Thoracic aorta (tissue), 2 donors: ENCODE data around the gene MVD. TPM values are rescaled to one million over a fixed set of nuclear protein-coding genes. Genes with fewer than 3 reads are reported as not detected.
A peak's percentile ranks its signal among the peaks of the same experiment; 100 is the strongest.

Source experiments
- ATAC-seq: fragments of 150-250 bp; one replicate; pipeline ENCODE4 v1.8.0; 2017; ENCODE audit warnings: low read depth; ENCODE audit not compliant: insufficient number of reproducible peaks, low FRiP score
- DNase-seq: peaks from one replicate; pipeline ENCODE4 v3.0.0-alpha.2; 2020; ENCODE audit warnings: low spot score
- H3K27ac ChIP-seq, 2 donors: fragments of 200-600 bp; sonication (generic); 1 replicate in 1 of 2; 2 replicates in 1 of 2; pipeline ENCODE4 v1.5.1; 2016; ENCODE audit warnings: mild to moderate bottlenecking in 2 of 2, moderate library complexity in 2 of 2
- H3K27me3 ChIP-seq: fragments of 200-600 bp; sonication (generic); replicated peaks from 2 replicates; pipeline ENCODE4 v1.6.0; 2016; ENCODE audit warnings: mild to moderate bottlenecking; ENCODE audit not compliant: insufficient read depth
- H3K36me3 ChIP-seq: fragments of 200-600 bp; sonication (generic); one replicate; pipeline ENCODE4 v1.5.1; 2016
- H3K4me1 ChIP-seq, 2 donors: fragments of 200-600 bp; sonication (generic); 1 replicate in 1 of 2; 2 replicates in 1 of 2; pipeline versions ENCODE4 v1.5.1 to v1.6.0; 2016; ENCODE audit warnings: low read depth in 2 of 2, mild to moderate bottlenecking in 1 of 2; ENCODE audit not compliant: control insufficient read depth in 1 of 2
- H3K4me3 ChIP-seq: fragments of 200-600 bp; sonication (generic); 2 replicates; pipeline ENCODE4 v1.5.1; 2016; ENCODE audit warnings: mild to moderate bottlenecking
- H3K9me3 ChIP-seq: fragments of 200-600 bp; sonication (generic); 2 replicates; pipeline ENCODE4 v1.5.1; 2016
- CTCF ChIP-seq: fragments of 200-600 bp; sonication (generic); IDR thresholded peaks from one replicate; pipeline ENCODE4 v1.5.1; 2019; ENCODE audit warnings: antibody characterized with exemption
- total RNA-seq, 2 donors: library from RNA; depleted of rRNA; stranded (reverse); fragments of >200 nt; gene quantifications; one replicate each; pipeline versions ENCODE4 v1.1.0 to v1.2.3, GENCODE V29; 2016

Gene MVD
- total RNA-seq, 2 donors from 2014 or later, result 22.4 to 38.9 TPM

- H3K27me3 ChIP-seq, result peaks cover 7% of the 10 kb centered on the region
- peak overlapping the region; percentile 68 for H3K4me3 ChIP-seq
- peaks cover 0 to 10% of the 10 kb centered on the region in 2 donors for H3K4me1 ChIP-seq
- peaks cover 30% of the 10 kb centered on the region for H3K36me3 ChIP-seq
- DNase-seq, result no peak
- ATAC-seq, result no peak
- TF ChIP-seq CTCF, result no peak
- H3K9me3 ChIP-seq, result no peaks in the 10 kb centered on the region
- H3K27ac ChIP-seq, result no peak overlapping the region
Observed at GRCh38 chr16:88634141-88634993, 28.5 kb downstream of the MVD start.

GRCh38 chr16:88633684-88634140 lies 29.2 kb downstream of the MVD start:
- DNase-seq (no peak), ATAC-seq (no peak)
- Histone ChIP-seq H3K36me3 (peaks cover 36% of the 10 kb centered on the region), H3K27ac (no peak overlapping the region), H3K27me3 (peaks cover 5% of the 10 kb centered on the region), H3K9me3 (no peaks in the 10 kb centered on the region), H3K4me3 (peak overlapping the region; percentile 68), H3K4me1 (peaks cover 0 to 10% of the 10 kb centered on the region in 2 donors)
- no peak for TF ChIP-seq CTCF

GRCh38 chr16:88632587-88632930 lies 30.3 kb downstream of the MVD start:
- no peak for TF ChIP-seq CTCF
- H3K4me1 ChIP-seq, result peaks cover 0 to 10% of the 10 kb centered on the region in 2 donors
- H3K4me3 ChIP-seq, result no peak overlapping the region
- ATAC-seq, result no peak
- H3K27ac ChIP-seq, result no peak overlapping the region
- DNase-seq, result no peak
- no peaks in the 10 kb centered on the region for H3K27me3 ChIP-seq
- peaks cover 47% of the 10 kb centered on the region for H3K36me3 ChIP-seq
- no peaks in the 10 kb centered on the region for H3K9me3 ChIP-seq

- Histone ChIP-seq H3K9me3 (no peaks in the 10 kb centered on the region), H3K27ac (no peak overlapping the region), H3K27me3 (no peaks in the 10 kb centered on the region), H3K4me1 (peaks cover 0 to 10% of the 10 kb centered on the region in 2 donors), H3K4me3 (no peak overlapping the region), H3K36me3 (peaks cover 51% of the 10 kb centered on the region)
- ATAC-seq (no peak), DNase-seq (no peak)
- TF ChIP-seq CTCF, result no peak
Observed at GRCh38 chr16:88631920-88632586, 30.8 kb downstream of the MVD start.

- ATAC-seq (no peak), DNase-seq (no peak)
- no peaks in the 10 kb centered on the region for H3K9me3 ChIP-seq
- H3K4me1 ChIP-seq, result peaks cover 0 to 10% of the 10 kb centered on the region in 2 donors
- no peak overlapping the region for H3K4me3 ChIP-seq
- H3K36me3 ChIP-seq, result peaks cover 58% of the 10 kb centered on the region
- no peak overlapping the region for H3K27ac ChIP-seq
- no peak for TF ChIP-seq CTCF
- H3K27me3 ChIP-seq, result no peaks in the 10 kb centered on the region
Observed at GRCh38 chr16:88631384-88631783, 31.5 kb downstream of the MVD start.
